RWPE2 (cell line): Measurements from ENCODE around the gene DTNBP1.

ENCODE experiments used
- ATAC-seq: fragments of 200-7000 bp; cut with Tn5 transposase; 3 replicates; pipeline ENCODE4 v1.9.1; 2021; ENCODE audit warnings: low read depth
- DNase-seq: peaks from one replicate; pipeline ENCODE4 v3.0.0-alpha.2; 2020; ENCODE audit warnings: low spot score
- H3K27ac ChIP-seq: fragments of 450-650 bp; 2 replicates; pipeline ENCODE4 v1.5.1; 2017; ENCODE audit warnings: mild to moderate bottlenecking; ENCODE audit not compliant: poor library complexity, severe bottlenecking
- H3K27me3 ChIP-seq: fragments of 250-450 bp; sonication (Bioruptor Pico); 2 replicates; pipeline ENCODE4 v1.5.1; 2021; ENCODE audit warnings: mild to moderate bottlenecking, moderate library complexity; ENCODE audit not compliant: insufficient read depth, poor library complexity, severe bottlenecking
- H3K36me3 ChIP-seq: fragments of 250-450 bp; sonication (Bioruptor Pico); 2 replicates; pipeline ENCODE4 v1.5.1; 2020; ENCODE audit warnings: low read depth, mild to moderate bottlenecking, moderate library complexity
- H3K4me1 ChIP-seq: fragments of 250-450 bp; sonication (Bioruptor Pico); 2 replicates; pipeline ENCODE4 v1.5.1; 2021; ENCODE audit warnings: mild to moderate bottlenecking, moderate library complexity; ENCODE audit not compliant: insufficient read depth, poor library complexity, severe bottlenecking
- H3K4me3 ChIP-seq: fragments of 250-450 bp; sonication (Bioruptor Pico); 2 replicates; pipeline ENCODE4 v1.5.1; 2021; ENCODE audit warnings: mild to moderate bottlenecking, moderate library complexity; ENCODE audit not compliant: severe bottlenecking
- H3K9me3 ChIP-seq: fragments of 250-450 bp; sonication (Bioruptor Pico); 2 replicates; pipeline ENCODE4 v1.5.1; 2021; ENCODE audit warnings: mild to moderate bottlenecking, moderate library complexity; ENCODE audit not compliant: severe bottlenecking
- TF ChIP-seq, protein P1 (sequence below): fragments of 450-650 bp; IDR thresholded peaks from one replicate; pipeline ENCODE4 v1.5.1; 2017; ENCODE audit warnings: mild to moderate bottlenecking, moderate library complexity; ENCODE audit not compliant: poor library complexity, severe bottlenecking

The DTNBP1 gene

DNA sequence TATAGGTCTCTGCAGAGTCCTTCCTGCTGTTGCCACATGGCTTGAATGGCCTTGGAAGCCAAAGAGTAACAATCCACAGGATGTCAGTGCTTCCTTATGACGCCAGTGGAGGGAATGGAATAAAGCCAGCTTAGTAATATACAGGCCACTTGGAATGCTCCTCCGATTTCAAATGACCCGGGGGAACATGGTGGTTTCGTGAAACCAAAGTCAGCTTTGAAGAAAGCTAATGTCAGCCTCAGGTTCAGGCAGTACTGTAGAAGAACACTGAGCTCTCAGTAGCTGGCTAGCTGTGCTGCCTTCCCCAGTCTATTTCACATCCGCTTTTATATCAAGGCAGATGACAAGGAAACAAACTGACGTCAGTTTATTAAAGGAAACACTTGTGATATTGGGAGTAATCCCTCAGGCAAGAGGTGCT, 189.1 kb downstream of the DTNBP1 start:
- no peak overlapping the region for H3K4me3 ChIP-seq
- TF ChIP-seq, protein P1, sequence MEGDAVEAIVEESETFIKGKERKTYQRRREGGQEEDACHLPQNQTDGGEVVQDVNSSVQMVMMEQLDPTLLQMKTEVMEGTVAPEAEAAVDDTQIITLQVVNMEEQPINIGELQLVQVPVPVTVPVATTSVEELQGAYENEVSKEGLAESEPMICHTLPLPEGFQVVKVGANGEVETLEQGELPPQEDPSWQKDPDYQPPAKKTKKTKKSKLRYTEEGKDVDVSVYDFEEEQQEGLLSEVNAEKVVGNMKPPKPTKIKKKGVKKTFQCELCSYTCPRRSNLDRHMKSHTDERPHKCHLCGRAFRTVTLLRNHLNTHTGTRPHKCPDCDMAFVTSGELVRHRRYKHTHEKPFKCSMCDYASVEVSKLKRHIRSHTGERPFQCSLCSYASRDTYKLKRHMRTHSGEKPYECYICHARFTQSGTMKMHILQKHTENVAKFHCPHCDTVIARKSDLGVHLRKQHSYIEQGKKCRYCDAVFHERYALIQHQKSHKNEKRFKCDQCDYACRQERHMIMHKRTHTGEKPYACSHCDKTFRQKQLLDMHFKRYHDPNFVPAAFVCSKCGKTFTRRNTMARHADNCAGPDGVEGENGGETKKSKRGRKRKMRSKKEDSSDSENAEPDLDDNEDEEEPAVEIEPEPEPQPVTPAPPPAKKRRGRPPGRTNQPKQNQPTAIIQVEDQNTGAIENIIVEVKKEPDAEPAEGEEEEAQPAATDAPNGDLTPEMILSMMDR, result no peak
- DNase-seq (no peak), ATAC-seq (peak; percentile 67)
- peaks cover 18% of the 10 kb centered on the region for H3K4me1 ChIP-seq
- peaks cover 13% of the 10 kb centered on the region for H3K36me3 ChIP-seq
- peak overlapping the region; percentile 76 for H3K27ac ChIP-seq
- H3K27me3 ChIP-seq, result no peaks in the 10 kb centered on the region
- no peaks in the 10 kb centered on the region for H3K9me3 ChIP-seq

DNA sequence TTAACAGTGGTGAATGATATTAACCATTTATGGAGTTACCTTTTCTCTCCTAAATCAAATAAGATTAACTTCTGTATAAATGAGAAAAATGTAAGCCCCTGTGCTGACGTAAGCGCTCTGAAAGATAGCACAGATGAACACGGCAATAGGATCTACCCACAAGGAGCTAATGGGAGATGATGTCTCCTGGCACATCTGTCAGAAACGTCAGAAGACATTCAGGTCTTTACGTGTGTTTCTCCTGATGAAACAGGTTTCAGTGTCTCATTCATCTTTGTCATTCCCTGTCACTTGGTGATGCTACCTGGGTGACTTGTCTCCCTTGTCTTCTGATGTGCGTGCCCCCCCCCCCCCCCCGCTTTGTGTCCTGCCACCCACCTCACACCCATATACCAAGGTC, 189.7 kb downstream of the DTNBP1 start:
- Histone ChIP-seq H3K4me1 (peaks cover 18% of the 10 kb centered on the region), H3K36me3 (peaks cover 19% of the 10 kb centered on the region), H3K27ac (peak overlapping the region; percentile 76), H3K9me3 (no peaks in the 10 kb centered on the region), H3K27me3 (no peaks in the 10 kb centered on the region), H3K4me3 (no peak overlapping the region)
- TF ChIP-seq, protein P1, result no peak
- no peak for ATAC-seq
- no peak for DNase-seq
